Lung (tissue), 12 donors: Measurements from ENCODE around the gene TMEM169. TPM values are rescaled to one million over a fixed set of nuclear protein-coding genes. Genes with fewer than 3 reads are reported as not detected.

Experiments
- ATAC-seq: fragments of 200-7000 bp; cut with Tn5 transposase; one replicate; pipeline ENCODE4 v1.9.1; 2020; ENCODE audit warnings: moderate number of reproducible peaks; ENCODE audit not compliant: insufficient read depth, low FRiP score
- DNase-seq, 3 donors: peaks; one replicate each; pipeline ENCODE4 v3.0.0-alpha.2; 2013 to 2017
- H3K27ac ChIP-seq, 2 donors: one replicate each; pipeline ENCODE4 v1.5.1; 2013; ENCODE audit warnings: mild to moderate bottlenecking in 2 of 2, moderate library complexity in 2 of 2, control low read depth in 1 of 2, inconsistent platforms in 1 of 2, low read depth in 1 of 2, low read length in 1 of 2
- H3K27me3 ChIP-seq, 3 donors: one replicate each; pipeline ENCODE4 v1.5.1; 2013; ENCODE audit warnings: low read length in 2 of 3; ENCODE audit not compliant: control insufficient read depth in 3 of 3, insufficient read depth in 3 of 3
- H3K36me3 ChIP-seq, 4 donors: one replicate each; pipeline ENCODE4 v1.5.1; 2013; ENCODE audit warnings: low read length in 4 of 4, mild to moderate bottlenecking in 1 of 4, moderate library complexity in 1 of 4; ENCODE audit not compliant: control insufficient read depth in 4 of 4, insufficient read depth in 4 of 4
- H3K4me1 ChIP-seq, 5 donors: one replicate each; pipeline ENCODE4 v1.5.1; 2013; ENCODE audit warnings: low read length in 5 of 5, mild to moderate bottlenecking in 2 of 5, moderate library complexity in 1 of 5; ENCODE audit not compliant: control insufficient read depth in 5 of 5, insufficient read depth in 5 of 5
- H3K4me3 ChIP-seq: one replicate; pipeline ENCODE4 v1.5.1; 2013; ENCODE audit warnings: mild to moderate bottlenecking, control low read depth, moderate library complexity
- H3K9ac ChIP-seq, 2 donors: one replicate each; pipeline ENCODE4 v1.5.1; 2013; ENCODE audit warnings: low read length in 2 of 2, control low read depth in 1 of 2; ENCODE audit not compliant: insufficient read depth in 1 of 2
- H3K9me3 ChIP-seq, 4 donors: one replicate each; pipeline ENCODE4 v1.5.1; 2013; ENCODE audit warnings: low read length in 3 of 4, mild to moderate bottlenecking in 1 of 4, moderate library complexity in 1 of 4; ENCODE audit not compliant: control insufficient read depth in 4 of 4, insufficient read depth in 3 of 4
- WGBS, 2 donors: extraction: QIAGEN DNeasy Blood & Tissue Kit; methylation state at CpG; one replicate each; pipeline ENCODE4 v1.1.7; 2013; 5-methylcytosine and 5-hydroxymethylcytosine counted together
- polyA plus RNA-seq, 2 donors: library from polyadenylated mRNA; stranded (reverse); fragments of 200-250 nt; gene quantifications; one replicate each; pipeline ENCODE4 v1.2.1, GENCODE V29; 2013
- total RNA-seq, 2 donors: library from RNA; depleted of rRNA in 1 of 2; stranded (reverse); fragments of >200 nt in 1 of 2; gene quantifications; one replicate each; pipeline ENCODE4 v1.2.1, GENCODE V29; 2014 to 2021
- TF ChIP-seq, protein P1 (sequence below): IDR thresholded peaks from 2 replicates; pipeline ENCODE4 v1.5.1; 2012; ENCODE audit warnings: mild to moderate bottlenecking; ENCODE audit errors: control extremely low read depth, extremely low read depth
- donor health status: control.
- donor health status: control.
- donor health status: Bipolar disorder and iron deficiency.
- donor health status: healthy.
- donor health status: DM: yes; HTN: yes; CAD: no.

Gene TMEM169
- total and polyA plus RNA-seq, 4 donors: 0.14 to 0.67 (median 0.62) TPM

DNA sequence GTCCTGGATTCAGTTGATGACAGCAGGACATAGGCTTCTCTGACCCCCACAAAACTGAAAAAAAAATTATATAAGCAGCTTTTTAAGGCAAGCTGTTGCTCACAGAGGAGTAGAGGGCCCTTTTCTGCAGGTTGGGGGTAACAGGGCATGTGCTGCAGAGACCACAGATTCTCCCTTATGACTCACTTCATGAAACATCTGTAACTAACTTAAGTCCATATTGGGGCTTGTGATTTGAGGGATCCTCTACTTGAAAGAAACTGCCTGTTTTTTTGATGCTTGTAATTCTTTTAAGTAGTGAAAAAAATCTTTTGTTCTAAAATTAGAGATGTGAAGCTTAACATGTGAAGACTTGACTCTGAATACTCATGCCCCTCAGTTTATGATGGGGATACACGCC, 60.8 kb downstream of the TMEM169 start:
- Histone ChIP-seq H3K9me3 (peaks cover 0 to 2% (median 0%) of the 10 kb centered on the region in 4 donors), H3K27ac (no peak overlapping the region), H3K36me3 (peaks cover 33 to 77% (median 49%) of the 10 kb centered on the region in 4 donors), H3K9ac (no peak overlapping the region), H3K4me1 (no peaks in the 10 kb centered on the region), H3K4me3 (no peak overlapping the region), H3K27me3 (no peaks in the 10 kb centered on the region)
- WGBS, 2 donors: 98 to 100% methylated on average over 1 of the region's 1 CpG
- TF ChIP-seq, protein P1, sequence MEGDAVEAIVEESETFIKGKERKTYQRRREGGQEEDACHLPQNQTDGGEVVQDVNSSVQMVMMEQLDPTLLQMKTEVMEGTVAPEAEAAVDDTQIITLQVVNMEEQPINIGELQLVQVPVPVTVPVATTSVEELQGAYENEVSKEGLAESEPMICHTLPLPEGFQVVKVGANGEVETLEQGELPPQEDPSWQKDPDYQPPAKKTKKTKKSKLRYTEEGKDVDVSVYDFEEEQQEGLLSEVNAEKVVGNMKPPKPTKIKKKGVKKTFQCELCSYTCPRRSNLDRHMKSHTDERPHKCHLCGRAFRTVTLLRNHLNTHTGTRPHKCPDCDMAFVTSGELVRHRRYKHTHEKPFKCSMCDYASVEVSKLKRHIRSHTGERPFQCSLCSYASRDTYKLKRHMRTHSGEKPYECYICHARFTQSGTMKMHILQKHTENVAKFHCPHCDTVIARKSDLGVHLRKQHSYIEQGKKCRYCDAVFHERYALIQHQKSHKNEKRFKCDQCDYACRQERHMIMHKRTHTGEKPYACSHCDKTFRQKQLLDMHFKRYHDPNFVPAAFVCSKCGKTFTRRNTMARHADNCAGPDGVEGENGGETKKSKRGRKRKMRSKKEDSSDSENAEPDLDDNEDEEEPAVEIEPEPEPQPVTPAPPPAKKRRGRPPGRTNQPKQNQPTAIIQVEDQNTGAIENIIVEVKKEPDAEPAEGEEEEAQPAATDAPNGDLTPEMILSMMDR: no peak
- ATAC-seq (no peak), DNase-seq (no peak)

DNA sequence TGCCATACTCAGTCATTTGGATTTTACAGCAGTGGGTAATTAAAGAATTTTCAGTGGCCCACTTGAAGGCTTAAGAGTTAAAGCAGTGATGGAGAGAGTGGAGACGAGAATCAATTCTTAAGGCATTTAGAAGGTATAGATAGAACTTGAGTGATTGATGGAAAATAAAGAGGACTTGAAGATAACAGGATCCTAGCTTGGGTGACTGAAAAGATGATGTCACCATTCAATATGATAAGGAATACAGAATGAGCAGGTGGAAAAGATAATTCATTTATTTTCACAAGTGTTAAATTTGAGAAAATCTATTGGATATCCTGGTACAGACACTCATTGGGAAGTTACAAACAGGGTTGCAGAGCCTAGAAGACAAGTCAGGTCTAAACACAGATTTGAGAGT, 62.7 kb downstream of the TMEM169 start:
- 90 to 95% methylated on average over 1 of the region's 1 CpG for WGBS, 2 donors
- peaks cover 24 to 74% (median 39%) of the 10 kb centered on the region in 4 donors for H3K36me3 ChIP-seq

DNA sequence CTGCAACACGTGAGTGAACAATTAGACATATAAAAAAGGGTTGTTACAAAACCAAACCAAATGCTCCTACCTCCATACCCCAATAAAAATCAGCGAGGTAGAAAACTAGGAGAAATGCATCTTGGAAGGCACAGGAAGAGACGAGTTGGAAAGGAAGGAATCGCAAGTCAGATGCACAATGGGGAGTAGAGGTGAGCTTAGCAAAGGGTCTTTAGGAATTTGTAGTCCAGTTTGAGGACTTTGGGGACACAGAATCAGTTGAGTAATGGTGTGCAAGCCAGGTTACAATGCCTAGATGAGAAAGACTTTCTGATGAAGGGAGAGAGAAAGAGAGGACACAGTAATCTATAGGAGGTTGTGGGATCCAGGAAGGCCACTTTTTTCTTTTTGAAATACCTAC, 63.1 kb downstream of the TMEM169 start:
- Histone ChIP-seq H3K27ac (no peak overlapping the region), H3K36me3 (peaks cover 19 to 72% (median 40%) of the 10 kb centered on the region in 4 donors), H3K27me3 (no peaks in the 10 kb centered on the region), H3K4me3 (no peak overlapping the region), H3K4me1 (no peaks in the 10 kb centered on the region), H3K9me3 (peaks cover 0 to 2% (median 0%) of the 10 kb centered on the region in 4 donors), H3K9ac (no peak overlapping the region)
- 94 to 95% methylated on average over 4 of the region's 4 CpGs for WGBS, 2 donors
- TF ChIP-seq, protein P1: no peak
- DNase-seq (no peak), ATAC-seq (no peak)

More for the DNA sequence above, 62.7 kb downstream of the TMEM169 start:
- DNase-seq: no peak
- H3K9me3 ChIP-seq: peaks cover 0 to 2% (median 0%) of the 10 kb centered on the region in 4 donors
- TF ChIP-seq, protein P1: no peak
- no peaks in the 10 kb centered on the region for H3K4me1 ChIP-seq
- no peak overlapping the region for H3K27ac ChIP-seq
- no peak overlapping the region for H3K9ac ChIP-seq
- H3K4me3 ChIP-seq: no peak overlapping the region
- no peaks in the 10 kb centered on the region for H3K27me3 ChIP-seq
- no peak for ATAC-seq

DNA sequence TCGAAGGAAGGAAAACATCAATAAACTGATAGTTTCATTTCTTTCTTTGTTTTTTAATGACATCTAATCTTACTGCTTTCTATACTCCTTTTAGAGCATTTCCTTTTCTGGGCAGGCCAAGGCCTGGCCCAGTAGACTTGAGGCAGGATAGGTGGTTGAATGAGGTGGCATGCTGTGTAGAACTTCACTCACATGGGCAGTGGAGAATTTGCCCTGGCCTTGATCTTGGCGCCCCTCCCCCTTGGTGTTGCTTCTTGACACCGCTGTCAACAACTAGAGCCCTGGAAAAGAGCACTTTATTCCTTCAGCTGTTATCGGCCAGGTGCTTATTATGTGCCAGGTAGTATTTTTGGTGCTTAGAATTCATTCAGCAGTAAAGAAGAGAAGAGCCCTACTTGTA, 64.9 kb downstream of the TMEM169 start:
- Histone ChIP-seq H3K4me3 (no peak overlapping the region), H3K36me3 (peaks cover 23 to 71% (median 40%) of the 10 kb centered on the region in 4 donors), H3K27me3 (no peaks in the 10 kb centered on the region), H3K27ac (no peak overlapping the region), H3K9me3 (peaks cover 0 to 2% (median 0%) of the 10 kb centered on the region in 4 donors), H3K9ac (no peak overlapping the region), H3K4me1 (no peaks in the 10 kb centered on the region)
- WGBS, 2 donors: 70 to 74% methylated on average over 4 of the region's 4 CpGs
- DNase-seq (no peak), ATAC-seq (no peak)
- TF ChIP-seq, protein P1: no peak
